GM12878 (cell line): ENCODE results near the gene TOM1L2. TPM values are rescaled to one million over a fixed set of nuclear protein-coding genes. Genes with fewer than 3 reads are reported as not detected.

Source experiments
- ATAC-seq: fragments of 200-7000 bp; cut with Tn5 transposase; 3 replicates; pipeline ENCODE4 v1.9.1; 2020; ENCODE audit warnings: mild to moderate bottlenecking, moderate library complexity
- BruUV-seq: library from RNA; stranded (reverse); fragments of 400-500 nt; replicated peaks from 2 replicates; lab custom pipeline; 2021; lab: Mats Ljungman, UMichigan
- CTCF ChIA-PET: fragments of 300-600 bp; sonication (Branson Sonifier 250); formaldehyde crosslinking; extraction: SDS; loops from one replicate; lab custom pipeline; 2021; ENCODE audit warnings: inconsistent platforms; lab: Yijun Ruan, JAX
- POLR2A ChIA-PET: fragments of 350-600 bp; formaldehyde crosslinking; extraction: SDS; loops from one replicate; lab custom pipeline; 2021; ENCODE audit warnings: inconsistent platforms; lab: Charles Lee
- RAD21 ChIA-PET: fragments of 300-600 bp; sonication (Branson Sonifier 250); formaldehyde crosslinking; loops from one replicate; lab custom pipeline; 2023; ENCODE audit warnings: antibody characterized with exemption; ENCODE audit not compliant: unreplicated experiment; lab: Charles Lee
- SMC1A ChIA-PET: fragments of 300-600 bp; sonication (Branson Sonifier 250); formaldehyde crosslinking; loops from one replicate; lab custom pipeline; 2023; ENCODE audit not compliant: unreplicated experiment, uncharacterized antibody; lab: Charles Lee
- DNase-seq: peaks from one replicate; pipeline ENCODE4 v3.0.0-alpha.2; 2011; ENCODE audit warnings: low read depth, low spot score
- FAIRE-seq: peaks from 3 replicates; lab custom pipeline; 2011; peaks lifted over from hg19 to GRCh38; lab: Jason Lieb, UNC
- H2AFZ ChIP-seq: 2 replicates; pipeline ENCODE4 v1.6.0; 2011; ENCODE audit warnings: low read depth, low read length, control low read depth; ENCODE audit not compliant: control insufficient read depth
- H3K27ac ChIP-seq: 2 replicates; pipeline ENCODE4 v1.5.1; 2011; ENCODE audit warnings: control low read depth; ENCODE audit not compliant: control insufficient read depth, insufficient read depth
- H3K27me3 ChIP-seq, 2 experiments: replicated peaks in 1 of 2; 2 replicates each; pipeline versions ENCODE4 v1.6.0 to v1.6.1; 2011; ENCODE audit warnings: low read length in 1 of 2; ENCODE audit not compliant: control insufficient read depth in 2 of 2, insufficient read depth in 2 of 2
- H3K36me3 ChIP-seq, 2 experiments: 2 replicates each; pipeline ENCODE4 v1.5.1; 2011; ENCODE audit warnings: low read length in 1 of 2; ENCODE audit not compliant: control insufficient read depth in 2 of 2, insufficient read depth in 2 of 2
- H3K4me1 ChIP-seq: 2 replicates; pipeline ENCODE4 v1.6.1; 2011; ENCODE audit warnings: mild to moderate bottlenecking, low read length, moderate library complexity, mixed read lengths; ENCODE audit not compliant: control insufficient read depth, insufficient read depth
- H3K4me2 ChIP-seq: 2 replicates; pipeline ENCODE4 v1.6.0; 2011; ENCODE audit warnings: control low read depth; ENCODE audit not compliant: control insufficient read depth, insufficient read depth
- H3K4me3 ChIP-seq: fragments of 200-600 bp; sonication (generic); 2 replicates; pipeline ENCODE4 v1.5.1; 2016
- H3K79me2 ChIP-seq: 2 replicates; pipeline ENCODE4 v1.6.0; 2011; ENCODE audit warnings: low read length; ENCODE audit not compliant: control insufficient read depth, insufficient read depth
- H3K9ac ChIP-seq: 2 replicates; pipeline ENCODE4 v1.8.0; 2011; ENCODE audit warnings: low read length, control low read depth, mixed read lengths; ENCODE audit not compliant: control insufficient read depth, insufficient read depth
- H3K9me3 ChIP-seq: replicated peaks from 3 replicates; pipeline ENCODE4 v1.5.1; 2011; ENCODE audit warnings: mild to moderate bottlenecking, low read length; ENCODE audit not compliant: control insufficient read depth, insufficient read depth
- H4K20me1 ChIP-seq: 2 replicates; pipeline ENCODE4 v1.6.0; 2011; ENCODE audit not compliant: control insufficient read depth, insufficient read depth
- CHD4 ChIP-seq: fragments of 200-600 bp; sonication (generic); IDR thresholded peaks from 2 replicates; pipeline ENCODE4 v1.6.1; 2016; ENCODE audit warnings: mild to moderate bottlenecking
- EP300 ChIP-seq, 2 experiments: fragments of 150-350 bp in 1 of 2; IDR thresholded peaks; 2 replicates each; pipeline ENCODE4 v1.6.1; 2011 to 2012; ENCODE audit warnings: low read depth in 2 of 2, low read length in 2 of 2, borderline replicate concordance in 1 of 2, improper control_type of control experiment in 1 of 2, inconsistent platforms in 1 of 2; ENCODE audit not compliant: control insufficient read depth in 1 of 2
- HDGF ChIP-seq: fragments of 450-650 bp; IDR thresholded peaks from 2 replicates; pipeline ENCODE4 v1.6.1; 2016; ENCODE audit warnings: antibody characterized with exemption
- IKZF2 ChIP-seq, 2 experiments: fragments of 450-650 bp; IDR thresholded peaks; 2 replicates each; pipeline ENCODE4 v1.6.1; 2017; ENCODE audit warnings: mild to moderate bottlenecking in 2 of 2, moderate library complexity in 2 of 2
- IRF5 ChIP-seq: fragments of 450-650 bp; IDR thresholded peaks from 2 replicates; pipeline ENCODE4 v1.6.1; 2017; ENCODE audit warnings: borderline replicate concordance
- NR2C2 ChIP-seq: IDR thresholded peaks from 2 replicates; pipeline ENCODE4 v1.6.1; 2011; ENCODE audit warnings: borderline replicate concordance, low read depth; ENCODE audit not compliant: control insufficient read depth, insufficient read length
- RBBP5 ChIP-seq: fragments of 200-600 bp; sonication (generic); conservative IDR thresholded peaks from 2 replicates; pipeline ENCODE4 v1.6.1; 2016
- ZBTB4 ChIP-seq: fragments of 450-650 bp; formaldehyde crosslinking; IDR thresholded peaks from 2 replicates; pipeline ENCODE4 v1.4.0; 2022; ENCODE audit warnings: mild to moderate bottlenecking, moderate library complexity
- ZZZ3 ChIP-seq: IDR thresholded peaks from 2 replicates; pipeline ENCODE4 v1.6.1; 2011; ENCODE audit warnings: low read depth; ENCODE audit not compliant: control insufficient read depth, insufficient read length
- WGBS: methylation state at CpG from one replicate; pipeline ENCODE4 v1.1.6; 2016; ENCODE audit warnings: low lambda C conversion rate; ENCODE audit not compliant: insufficient replicate concordance, insufficient coverage; ENCODE audit errors: missing lambda C conversion rate; 5-methylcytosine and 5-hydroxymethylcytosine counted together
- in situ Hi-C: fragments of 300-500 bp; cut with MboI; formaldehyde crosslinking; loops from 9 replicates; pipeline ENCODE4 v1.14.3; 2018; ENCODE audit warnings: mixed read lengths
- intact Hi-C: fragments of 100-400 bp; cut with micrococcal nuclease; formaldehyde crosslinking; loops from one replicate; pipeline ENCODE4 v1.14.2; 2022; ENCODE audit not compliant: unreplicated experiment
- polyA plus RNA-seq, 11 experiments: library from polyadenylated mRNA; depleted of rRNA in 4 of 11; unstranded in 6 of 11; stranded (reverse) in 5 of 11; fragments of >200 nt; fragmentation: Nextera tagmentation in 4 of 11; fragmentation: Illumina TruSeq in 1 of 11; extraction: Ambion mirVana in 4 of 11; extraction: Trizol in 1 of 11; gene quantifications; 1 replicate in 1 of 11; 2 replicates in 10 of 11; pipeline versions ENCODE4 v1.2.1 to v1.2.3, GENCODE V29; 2011 to 2016; ENCODE audit warnings: inconsistent platforms in 2 of 11, missing spikeins in 2 of 11, low read depth in 1 of 11
- total RNA-seq, 4 experiments: library from RNA; depleted of rRNA in 3 of 4; stranded (reverse); fragments of >200 nt in 3 of 4; fragmentation: Illumina TruSeq in 1 of 4; extraction: Trizol in 1 of 4; gene quantifications; 2 replicates each; pipeline versions ENCODE4 v1.2.1 to v1.2.3, GENCODE V29; 2013 to 2021

Gene TOM1L2
- total and polyA plus RNA-seq, 10 of the 15 experiments (the other 5 are each of a cell fraction or from before 2014, with no cell fraction given), result 0.19 to 19.2 (median 8.1) TPM

GRCh38 chr17:17826942-17827785 is 145.0 kb downstream of the TOM1L2 start:
- POLR2A ChIA-PET, result interaction anchor here (0.5 to 10.9 kb wide), 4 partner anchors 9 to 202 kb away, joined by 3 to 163 read pairs (median 3); partner anchors contain the start of gene SREBF1
- RAD21 ChIA-PET, result interaction anchor here (1.0 to 1.7 kb wide), 2 partner anchors 9 kb away, joined by 3 to 6 read pairs; partner anchors contain the start of gene SREBF1
- BruUV-seq, result no TSS peak
- no peak for FAIRE-seq
- no peak for TF ChIP-seq IKZF2 (IDR thresholded peaks at IDR 0.05)
- CTCF ChIA-PET, result interaction anchor here (1.4 kb wide), 1 partner anchor 29 kb away, joined by 3 read pairs; no protein-coding TSS in a partner anchor
- in situ Hi-C loops, result no loop called here
- Histone ChIP-seq H3K79me2 (no peaks in the 10 kb centered on the region; the same call in 1 of the 2 replicates), H3K9me3 (no peaks in the 10 kb centered on the region), H3K27me3 (no peaks in the 10 kb centered on the region), H3K9ac (no peak overlapping the region), H3K36me3 (no peaks in the 10 kb centered on the region), H4K20me1 (no peaks in the 10 kb centered on the region), H3K4me2 (no peak overlapping the region), H3K4me1 (peaks cover 33% of the 10 kb centered on the region), H3K4me3 (no peak overlapping the region), H3K27ac (no peak overlapping the region), H2AFZ (no peak overlapping the region)
- intact Hi-C loops, result no loop called here
- 88% methylated on average over 16 of the region's 16 CpGs for WGBS
- ATAC-seq, result no peak
- SMC1A ChIA-PET, result interaction anchor here (1.0 to 1.6 kb wide), 2 partner anchors 9 to 14 kb away, joined by 4 to 5 read pairs; partner anchors contain the start of gene SREBF1
- no peak for DNase-seq

- no peak for ATAC-seq
- DNase-seq, result no peak
- no peak for FAIRE-seq
- Histone ChIP-seq H3K9me3 (no peaks in the 10 kb centered on the region), H3K36me3 (no peaks in the 10 kb centered on the region), H3K79me2 (no peaks in the 10 kb centered on the region; the same call in 1 of the 2 replicates), H2AFZ (no peak overlapping the region), H3K9ac (no peak overlapping the region), H3K27me3 (no peaks in the 10 kb centered on the region), H4K20me1 (no peaks in the 10 kb centered on the region; the same call in 1 of the 2 replicates), H3K4me1 (peaks cover 33% of the 10 kb centered on the region), H3K4me3 (no peak overlapping the region), H3K27ac (no peak overlapping the region), H3K4me2 (no peak overlapping the region)
- 21% methylated on average over 2 of the region's 2 CpGs for WGBS
- ChIA-PET SMC1A (interaction anchor here (0.7 to 1.6 kb wide), 5 partner anchors 8 to 28 kb away, joined by 3 to 5 read pairs (median 3); partner anchors contain the start of gene SREBF1), POLR2A (interaction anchor here (0.7 to 10.9 kb wide), 3 partner anchors 9 to 71 kb away, joined by 8 to 163 read pairs (median 8); partner anchors contain the start of gene SREBF1), RAD21 (interaction anchor here (0.7 to 9.0 kb wide), 3 partner anchors 10 to 144 kb away, joined by 3 to 105 read pairs (median 3); partner anchors contain the start of gene SREBF1), CTCF (interaction anchor here (0.8 to 1.4 kb wide), 3 partner anchors 14 to 30 kb away, joined by 3 to 4 read pairs (median 3); no protein-coding TSS in a partner anchor)
- intact Hi-C loops (no loop called here), in situ Hi-C loops (no loop called here)
- no TSS peak for BruUV-seq
- no peak for TF ChIP-seq RBBP5
- no peak for TF ChIP-seq ZZZ3
- TF ChIP-seq CHD4, result no peak
- no peak for TF ChIP-seq HDGF
- TF ChIP-seq ZBTB4, result no peak
- TF ChIP-seq EP300 (IDR thresholded peaks at IDR 0.05; ENCODE audit: borderline replicate concordance in 1 of 2, control insufficient read depth in 1 of 2, low read depth in 2 of 2, low read length in 2 of 2), result no peak
- no peak for TF ChIP-seq IRF5
- no peak for TF ChIP-seq NR2C2
These were observed 145.9 kb downstream of the TOM1L2 start for GRCh38 chr17:17826342-17826713.
